Subcutaneous preadipocyte (primary cell): ENCODE measurements around the gene ZFYVE1. TPM values are rescaled to one million over a fixed set of nuclear protein-coding genes. Genes with fewer than 3 reads are reported as not detected.

Experiments used
- small RNA-seq: library from RNA; depleted of rRNA; stranded (forward); fragments of <200 nt; gene quantifications from one replicate; pipeline ENCODE3, GENCODE V24; 2012
- total RNA-seq: library from RNA; depleted of rRNA; stranded (reverse); fragments of >200 nt; gene quantifications from 2 replicates; pipeline ENCODE4 v1.2.3, GENCODE V29; 2012

Gene ZFYVE1, protein sequence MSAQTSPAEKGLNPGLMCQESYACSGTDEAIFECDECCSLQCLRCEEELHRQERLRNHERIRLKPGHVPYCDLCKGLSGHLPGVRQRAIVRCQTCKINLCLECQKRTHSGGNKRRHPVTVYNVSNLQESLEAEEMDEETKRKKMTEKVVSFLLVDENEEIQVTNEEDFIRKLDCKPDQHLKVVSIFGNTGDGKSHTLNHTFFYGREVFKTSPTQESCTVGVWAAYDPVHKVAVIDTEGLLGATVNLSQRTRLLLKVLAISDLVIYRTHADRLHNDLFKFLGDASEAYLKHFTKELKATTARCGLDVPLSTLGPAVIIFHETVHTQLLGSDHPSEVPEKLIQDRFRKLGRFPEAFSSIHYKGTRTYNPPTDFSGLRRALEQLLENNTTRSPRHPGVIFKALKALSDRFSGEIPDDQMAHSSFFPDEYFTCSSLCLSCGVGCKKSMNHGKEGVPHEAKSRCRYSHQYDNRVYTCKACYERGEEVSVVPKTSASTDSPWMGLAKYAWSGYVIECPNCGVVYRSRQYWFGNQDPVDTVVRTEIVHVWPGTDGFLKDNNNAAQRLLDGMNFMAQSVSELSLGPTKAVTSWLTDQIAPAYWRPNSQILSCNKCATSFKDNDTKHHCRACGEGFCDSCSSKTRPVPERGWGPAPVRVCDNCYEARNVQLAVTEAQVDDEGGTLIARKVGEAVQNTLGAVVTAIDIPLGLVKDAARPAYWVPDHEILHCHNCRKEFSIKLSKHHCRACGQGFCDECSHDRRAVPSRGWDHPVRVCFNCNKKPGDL
- 14.7 and 18.4 TPM in 2 replicates for total RNA-seq

DNA sequence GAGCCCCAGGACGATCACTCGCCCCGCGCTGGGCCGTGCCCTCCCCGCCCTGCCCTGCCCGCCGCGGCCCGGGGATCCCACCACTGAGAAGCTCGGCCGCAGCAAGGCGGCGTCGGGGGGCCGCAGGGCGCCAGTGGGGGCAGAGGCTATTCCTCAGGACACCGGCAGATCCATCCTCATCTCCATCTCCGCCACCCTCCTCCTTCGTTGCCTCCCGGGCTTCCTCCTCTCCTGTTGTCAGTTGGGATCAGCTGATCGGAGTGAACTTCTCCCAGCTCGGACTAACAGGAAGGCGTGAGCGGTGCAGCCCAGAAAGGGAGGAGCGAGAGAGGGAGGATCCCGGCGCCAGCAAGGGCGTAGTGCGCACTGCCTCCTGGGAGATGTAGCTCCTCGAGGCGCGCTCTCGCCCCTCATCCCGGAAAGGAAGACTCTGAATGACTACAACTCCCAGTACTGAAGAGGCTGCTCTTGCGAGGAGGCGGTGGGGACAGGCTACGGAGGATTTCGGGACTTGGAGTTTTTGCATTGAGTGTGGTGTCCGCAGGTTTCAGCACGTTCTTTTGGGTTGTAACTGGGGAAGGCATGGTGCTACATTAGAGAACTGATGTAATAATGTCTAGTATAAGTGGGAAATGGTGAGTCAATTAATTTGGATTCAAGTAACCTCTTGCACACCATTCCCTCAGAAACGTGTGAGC, at the start of gene ZFYVE1:
TSS of gene ZFYVE1 (minus strand) at position 262 of the 698 bp plus-strand sequence. CDS start 2,598 bp downstream, outside the sequence.

DNA sequence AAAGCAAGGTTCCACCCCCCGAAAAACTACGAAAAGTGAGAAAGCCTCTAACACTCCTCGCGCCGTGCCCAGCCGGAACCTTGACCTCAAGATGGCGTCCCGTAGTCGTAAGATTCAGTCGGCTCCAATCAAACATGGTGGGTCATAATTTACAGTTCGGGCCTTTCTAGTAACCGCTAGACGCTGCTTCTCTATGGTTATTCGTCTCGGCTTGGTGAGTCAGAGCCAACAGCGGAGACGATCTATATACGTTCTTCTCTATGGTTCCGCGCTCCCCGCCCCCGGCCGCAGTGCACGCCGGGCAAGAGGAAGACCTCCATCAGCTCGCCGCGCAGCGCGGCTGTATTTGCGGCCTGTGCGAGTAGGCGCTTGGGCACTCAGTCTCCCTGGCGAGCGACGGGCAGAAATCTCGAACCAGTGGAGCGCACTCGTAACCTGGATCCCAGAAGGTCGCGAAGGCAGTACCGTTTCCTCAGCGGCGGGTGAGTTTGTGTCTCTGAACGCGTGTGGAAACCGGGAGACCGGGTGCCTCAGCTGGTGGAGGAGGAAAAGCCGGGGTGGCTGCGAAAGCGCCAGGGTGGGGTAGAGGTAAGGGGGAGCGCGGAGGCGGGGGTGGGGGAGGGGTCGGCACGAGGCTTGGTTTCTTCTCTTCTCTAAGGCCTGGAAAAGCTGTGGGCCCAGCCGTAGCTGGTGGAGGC, 31.5 kb upstream of the ZFYVE1 start, which contains the start of gene RBM25:
TSS of gene RBM25 (plus strand) at position 311 of the 698 bp plus-strand sequence. CDS start 13,108 bp downstream, outside the sequence.

DNA sequence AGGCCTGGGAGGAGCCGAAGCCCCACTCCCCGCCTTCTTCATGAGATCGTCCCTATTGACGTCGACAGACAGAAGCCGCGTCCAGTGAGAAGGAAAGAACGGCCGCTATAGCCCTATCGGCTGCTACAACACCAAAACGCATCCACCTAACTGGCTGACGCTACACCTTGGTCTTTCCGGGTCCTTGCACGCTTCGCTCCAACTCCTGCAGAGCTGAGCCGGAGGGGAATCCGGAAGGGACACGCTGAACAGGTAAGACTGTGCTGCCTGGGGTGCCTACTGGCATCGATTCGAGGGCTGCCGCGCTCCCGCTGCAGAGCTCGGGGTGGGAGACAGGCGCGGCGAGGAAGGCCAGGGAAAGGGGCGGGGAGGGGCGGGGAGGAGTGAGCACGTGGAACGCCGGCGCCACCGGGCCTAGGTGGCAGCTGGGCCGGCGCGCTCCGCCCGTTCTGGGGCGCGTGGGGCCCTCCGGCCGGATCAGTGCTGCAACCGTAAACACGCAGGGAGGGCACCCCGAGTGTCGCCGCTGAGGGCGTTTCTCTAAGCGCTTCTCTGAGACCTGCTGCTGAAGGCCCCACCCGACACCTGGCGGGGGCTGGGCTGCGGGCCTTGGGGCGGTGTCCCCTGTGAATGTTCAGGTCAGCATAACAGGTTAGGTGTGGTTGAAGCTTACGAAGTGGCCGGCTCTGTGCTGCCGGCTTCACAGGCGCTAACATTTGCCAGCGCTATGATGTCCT, 100.4 kb downstream of the ZFYVE1 start, which contains the start of gene DCAF4:
TSS of gene DCAF4 (plus strand) at position 173 of the 737 bp plus-strand sequence. CDS start 11,515 bp downstream, outside the sequence.

Small RNA genes lying within 50 kb of the gene (small RNA-seq; reads per million reads assigned to genes)
- gene RN7SL586P: not detected

Other genes with a start within 250 kb of the ZFYVE1 start
- 1.4 and 3.7 TPM in 2 replicates for gene DPF3, start 133.0 kb downstream of the ZFYVE1 start, total RNA-seq
- gene DCAF4, start 100.6 kb downstream of the ZFYVE1 start, total RNA-seq: 13.7 and 23.1 TPM in 2 replicates
- 28.7 and 35.2 TPM in 2 replicates for gene RBM25, start 31.4 kb upstream of the ZFYVE1 start, total RNA-seq
- gene PSEN1, start 109.4 kb upstream of the ZFYVE1 start, total RNA-seq: 25.7 and 29.1 TPM in 2 replicates
- gene PAPLN, start 210.4 kb upstream of the ZFYVE1 start, total RNA-seq: 4.8 and 8.0 TPM in 2 replicates